BLaER1 treated with 17β-estradiol and CSF1 and Interleukin-3, amounts not matched to agents 10 nM and 100 nM (cell line): ENCODE measurements around the gene PLXNA2.

ENCODE experiments used
- H3K27ac ChIP-seq, 11 experiments: shearing (Covaris generic); formaldehyde crosslinking; 2 replicates each; pipeline ENCODE4 v1.8.1; 2022
- H3K27me3 ChIP-seq, 11 experiments: shearing (Covaris generic); formaldehyde crosslinking; 2 replicates each; pipeline ENCODE4 v1.8.1; 2022
- H3K36me3 ChIP-seq, 11 experiments: shearing (Covaris generic); formaldehyde crosslinking; 2 replicates each; pipeline ENCODE4 v1.8.1; 2022
- H3K4me1 ChIP-seq, 10 experiments: shearing (Covaris generic); formaldehyde crosslinking; 2 replicates each; pipeline ENCODE4 v1.8.1; 2022
- H3K4me2 ChIP-seq, 11 experiments: shearing (Covaris generic); formaldehyde crosslinking; 2 replicates each; pipeline ENCODE4 v1.8.1; 2022
- H3K4me3 ChIP-seq, 10 experiments: shearing (Covaris generic); formaldehyde crosslinking; 2 replicates each; pipeline ENCODE4 v1.8.1; 2022
- H3K9ac ChIP-seq, 11 experiments: shearing (Covaris generic); formaldehyde crosslinking; 2 replicates each; pipeline ENCODE4 v1.8.1; 2022
- H3K9me3 ChIP-seq, 11 experiments: shearing (Covaris generic); formaldehyde crosslinking; replicated peaks in 1 of 11; 2 replicates each; pipeline ENCODE4 v1.8.1; 2022
- H4K20me1 ChIP-seq, 11 experiments: shearing (Covaris generic); formaldehyde crosslinking; 2 replicates each; pipeline ENCODE4 v1.8.1; 2022
- Cebpa-rat ChIP-seq, 11 experiments: shearing (Covaris generic); IDR thresholded peaks; 2 replicates each; pipeline ENCODE4 v1.8.1; 2022

The PLXNA2 gene

GRCh38 chr1:208243967-208244916, at the start of gene PLXNA2:
Gene PLXNA2, minus strand, starts transcription at chr1:208244384. Its CDS starts 26,462 bp downstream, at chr1:208217922.
- no peaks in the 10 kb centered on the region for H3K36me3 ChIP-seq
- H3K9me3 ChIP-seq, result no peaks in the 10 kb centered on the region
- H3K9ac ChIP-seq, result peak within 1 kb of the TSS; percentile 54 to 78 (median 73)
- peaks cover 0 to 37% (median 23%) of the 10 kb centered on the region in 11 experiments; a peak in 16 of 22 replicates for H4K20me1 ChIP-seq
- peak within 1 kb of the TSS; percentile 95 to 100 (median 98) for H3K4me2 ChIP-seq
- peaks cover 37 to 54% (median 48%) of the 10 kb centered on the region in 11 experiments for H3K27me3 ChIP-seq
- peak within 1 kb of the TSS; percentile 69 to 82 (median 74) for H3K4me3 ChIP-seq
- TF ChIP-seq Cebpa-rat (IDR thresholded peaks at IDR 0.05), result no peak
- H3K27ac ChIP-seq, result peak within 1 kb of the TSS in 9 of 11 experiments; percentile 22 to 72 (median 52); a peak in 18 of 22 replicates
- H3K4me1 ChIP-seq, result peaks cover 16 to 23% (median 17%) of the 10 kb centered on the region in 10 experiments

- Histone ChIP-seq H4K20me1 (no peaks in the 10 kb centered on the region), H3K27ac (no peak overlapping the region), H3K4me2 (no peak overlapping the region), H3K27me3 (no peaks in the 10 kb centered on the region), H3K36me3 (no peaks in the 10 kb centered on the region), H3K9me3 (no peaks in the 10 kb centered on the region), H3K4me3 (no peak overlapping the region), H3K4me1 (no peaks in the 10 kb centered on the region), H3K9ac (no peak overlapping the region)
- TF ChIP-seq Cebpa-rat (IDR thresholded peaks at IDR 0.05), result no peak
Observed at GRCh38 chr1:208292908-208293307, 48.7 kb upstream of the PLXNA2 start.

GRCh38 chr1:208291923-208292711, 47.9 kb upstream of the PLXNA2 start:
- Histone ChIP-seq H3K9ac (no peak overlapping the region), H3K27ac (no peak overlapping the region), H3K27me3 (no peaks in the 10 kb centered on the region), H3K4me3 (no peak overlapping the region), H3K9me3 (no peaks in the 10 kb centered on the region), H3K4me2 (no peak overlapping the region), H3K36me3 (no peaks in the 10 kb centered on the region), H3K4me1 (no peaks in the 10 kb centered on the region), H4K20me1 (no peaks in the 10 kb centered on the region)
- TF ChIP-seq Cebpa-rat (IDR thresholded peaks at IDR 0.05), result no peak

GRCh38 chr1:208291129-208291528, 46.9 kb upstream of the PLXNA2 start:
- H4K20me1 ChIP-seq, result no peaks in the 10 kb centered on the region
- no peaks in the 10 kb centered on the region for H3K36me3 ChIP-seq
- no peaks in the 10 kb centered on the region for H3K27me3 ChIP-seq
- no peaks in the 10 kb centered on the region for H3K9me3 ChIP-seq
- no peak overlapping the region for H3K9ac ChIP-seq
- no peak overlapping the region for H3K4me3 ChIP-seq
- H3K4me2 ChIP-seq, result no peak overlapping the region
- H3K4me1 ChIP-seq, result no peaks in the 10 kb centered on the region
- no peak for TF ChIP-seq Cebpa-rat (IDR thresholded peaks at IDR 0.05)
- H3K27ac ChIP-seq, result no peak overlapping the region

GRCh38 chr1:208289716-208290115, 45.5 kb upstream of the PLXNA2 start:
- Histone ChIP-seq H4K20me1 (no peaks in the 10 kb centered on the region), H3K4me3 (no peak overlapping the region), H3K27me3 (no peaks in the 10 kb centered on the region), H3K27ac (no peak overlapping the region), H3K9ac (no peak overlapping the region), H3K36me3 (no peaks in the 10 kb centered on the region), H3K4me1 (no peaks in the 10 kb centered on the region), H3K4me2 (no peak overlapping the region), H3K9me3 (no peaks in the 10 kb centered on the region)
- TF ChIP-seq Cebpa-rat (IDR thresholded peaks at IDR 0.05), result no peak

GRCh38 chr1:208288495-208288894, 44.3 kb upstream of the PLXNA2 start:
- TF ChIP-seq Cebpa-rat (IDR thresholded peaks at IDR 0.05), result no peak
- no peaks in the 10 kb centered on the region for H3K36me3 ChIP-seq
- no peak overlapping the region for H3K4me2 ChIP-seq
- H3K9ac ChIP-seq, result no peak overlapping the region
- H3K27me3 ChIP-seq, result no peaks in the 10 kb centered on the region
- H3K4me3 ChIP-seq, result no peak overlapping the region
- no peaks in the 10 kb centered on the region for H3K4me1 ChIP-seq
- H3K27ac ChIP-seq, result no peak overlapping the region
- no peaks in the 10 kb centered on the region for H3K9me3 ChIP-seq
- no peaks in the 10 kb centered on the region for H4K20me1 ChIP-seq

- no peaks in the 10 kb centered on the region for H3K27me3 ChIP-seq
- no peak overlapping the region for H3K4me2 ChIP-seq
- H3K9me3 ChIP-seq, result no peaks in the 10 kb centered on the region
- no peak for TF ChIP-seq Cebpa-rat (IDR thresholded peaks at IDR 0.05)
- no peak overlapping the region for H3K27ac ChIP-seq
- no peaks in the 10 kb centered on the region for H3K36me3 ChIP-seq
- no peak overlapping the region for H3K9ac ChIP-seq
- H3K4me1 ChIP-seq, result peaks cover 0 to 20% (median 12%) of the 10 kb centered on the region in 10 experiments; a peak in 16 of 20 replicates
- no peaks in the 10 kb centered on the region for H4K20me1 ChIP-seq
- no peak overlapping the region for H3K4me3 ChIP-seq
Observed at GRCh38 chr1:208280681-208281450, 36.7 kb upstream of the PLXNA2 start.

GRCh38 chr1:208279826-208280588, 35.8 kb upstream of the PLXNA2 start:
- Histone ChIP-seq H3K36me3 (no peaks in the 10 kb centered on the region), H3K4me3 (no peak overlapping the region), H3K4me2 (no peak overlapping the region), H4K20me1 (no peaks in the 10 kb centered on the region), H3K4me1 (peaks cover 0 to 20% (median 12%) of the 10 kb centered on the region in 10 experiments; a peak in 16 of 20 replicates), H3K27ac (no peak overlapping the region), H3K9me3 (no peaks in the 10 kb centered on the region), H3K9ac (no peak overlapping the region), H3K27me3 (no peaks in the 10 kb centered on the region)
- no peak for TF ChIP-seq Cebpa-rat (IDR thresholded peaks at IDR 0.05)
